Ovary (tissue), 9 donors: Measurements from ENCODE around the gene ZMIZ1. TPM values are rescaled to one million over a fixed set of nuclear protein-coding genes. Genes with fewer than 3 reads are reported as not detected.

Source experiments
- DNase-seq, 5 donors: peaks; one replicate each; pipeline ENCODE4 v3.0.0-alpha.2; 2019 to 2020
- H3K27ac ChIP-seq, 2 donors: fragments of 200-600 bp; one replicate each; pipeline versions ENCODE4 v1.5.1 to v1.8.0; 2019 to 2022
- H3K27me3 ChIP-seq: fragments of 200-600 bp; one replicate; pipeline ENCODE4 v1.8.0; 2022
- H3K36me3 ChIP-seq: fragments of 200-600 bp; sonication (generic); one replicate; pipeline ENCODE4 v1.5.1; 2019
- H3K4me1 ChIP-seq: one replicate; pipeline ENCODE4 v1.8.1; 2013; ENCODE audit warnings: mild to moderate bottlenecking, moderate library complexity; ENCODE audit not compliant: insufficient read depth
- H3K4me3 ChIP-seq: fragments of 200-600 bp; sonication (generic); one replicate; pipeline ENCODE4 v1.5.1; 2017
- H3K9me3 ChIP-seq, 2 donors: fragments of 200-600 bp in 1 of 2; sonication (generic) in 1 of 2; one replicate each; pipeline versions ENCODE4 v1.5.1 to v1.8.1; 2013 to 2019; ENCODE audit warnings: mild to moderate bottlenecking in 1 of 2, moderate library complexity in 1 of 2
- EP300 ChIP-seq: sonication (generic); formaldehyde crosslinking; IDR thresholded peaks from one replicate; pipeline ENCODE4 v1.6.1; 2017; ENCODE audit warnings: antibody characterized with exemption
- POLR2A ChIP-seq: fragments of 450-650 bp; IDR thresholded peaks from one replicate; pipeline ENCODE4 v1.6.1; 2017; ENCODE audit warnings: antibody characterized with exemption, mild to moderate bottlenecking, moderate library complexity
- WGBS, 3 donors: extraction: QIAGEN DNeasy Blood & Tissue Kit in 1 of 3; methylation state at CpG; one replicate each; pipeline versions ENCODE4 v1.1.5 to v1.1.7; 2013 to 2017; 5-methylcytosine and 5-hydroxymethylcytosine counted together
- intact Hi-C, 4 donors: fragments of 100-400 bp; cut with DNase I; formaldehyde crosslinking; loops; one replicate each; pipeline versions ENCODE4 v1.11.0 to v1.15.1; 2022 to 2023
- polyA plus RNA-seq, 2 donors: library from polyadenylated mRNA; stranded (reverse); fragments of 200-250 nt in 1 of 2; fragments of 350-450 nt in 1 of 2; fragmentation: Illumina TruSeq in 1 of 2; extraction: RNeasy Lipid Tissue Mini Kit (QIAGEN cat#74804) in 1 of 2; gene quantifications; one replicate each; pipeline ENCODE4 v1.2.3, GENCODE V29; 2013 to 2014
- total RNA-seq, 7 donors: library from RNA; depleted of rRNA in 2 of 7; stranded (reverse); fragments of >200 nt in 2 of 7; fragmentation: NEBNext Ultra II Directional in 3 of 7; extraction: Animal tissue kit (Norgen Biotek cat#: 25700) in 3 of 7; gene quantifications; one replicate each; pipeline versions ENCODE4 v1.1.0 to v1.2.4, GENCODE V29; 2016 to 2023
- TF ChIP-seq, protein P1 (sequence below), 3 donors: fragments of 450-650 bp in 2 of 3; fragments of 200-600 bp in 1 of 3; IDR thresholded peaks; one replicate each; pipeline versions ENCODE4 v1.5.1 to v1.8.0; 2016 to 2022; ENCODE audit warnings: antibody characterized with exemption in 3 of 3, mild to moderate bottlenecking in 1 of 3
- donor health status: DM: no; HTN: no; CAD: no; lungs with moderate emphysema.
- donor health status: DM: no; HTN: no; CAD: no.
- donor health status: Bipolar disorder and iron deficiency.
- donor health status: DM: yes; HTN: yes; CAD: no.
- donor health status: DM: no; HTN: no; CAD: no.
- donor health status: DM: yes; HTN: yes; CAD: no.

Gene ZMIZ1
- total and polyA plus RNA-seq, 9 donors: 30.3 to 117 (median 69.1) TPM

DNA sequence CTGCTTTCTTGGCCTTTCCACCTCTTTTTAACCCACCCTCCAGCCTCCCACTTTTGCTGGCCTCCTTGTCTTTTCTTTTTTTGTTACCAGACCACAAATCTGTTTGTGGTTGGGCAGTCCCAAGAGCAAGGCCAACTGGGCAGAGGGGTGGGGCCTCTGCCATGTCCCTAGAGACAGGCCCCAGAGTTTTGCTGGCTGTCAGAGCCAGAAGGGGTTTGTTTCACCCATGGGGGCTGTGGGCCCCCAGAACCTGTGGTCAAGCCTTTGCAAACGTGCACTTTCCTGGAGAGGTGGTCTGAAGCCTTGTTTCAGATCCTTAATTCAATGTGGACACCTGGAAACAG is 10.3 kb downstream of the ZMIZ1 start:
- no peak overlapping the region for H3K27ac ChIP-seq

DNA sequence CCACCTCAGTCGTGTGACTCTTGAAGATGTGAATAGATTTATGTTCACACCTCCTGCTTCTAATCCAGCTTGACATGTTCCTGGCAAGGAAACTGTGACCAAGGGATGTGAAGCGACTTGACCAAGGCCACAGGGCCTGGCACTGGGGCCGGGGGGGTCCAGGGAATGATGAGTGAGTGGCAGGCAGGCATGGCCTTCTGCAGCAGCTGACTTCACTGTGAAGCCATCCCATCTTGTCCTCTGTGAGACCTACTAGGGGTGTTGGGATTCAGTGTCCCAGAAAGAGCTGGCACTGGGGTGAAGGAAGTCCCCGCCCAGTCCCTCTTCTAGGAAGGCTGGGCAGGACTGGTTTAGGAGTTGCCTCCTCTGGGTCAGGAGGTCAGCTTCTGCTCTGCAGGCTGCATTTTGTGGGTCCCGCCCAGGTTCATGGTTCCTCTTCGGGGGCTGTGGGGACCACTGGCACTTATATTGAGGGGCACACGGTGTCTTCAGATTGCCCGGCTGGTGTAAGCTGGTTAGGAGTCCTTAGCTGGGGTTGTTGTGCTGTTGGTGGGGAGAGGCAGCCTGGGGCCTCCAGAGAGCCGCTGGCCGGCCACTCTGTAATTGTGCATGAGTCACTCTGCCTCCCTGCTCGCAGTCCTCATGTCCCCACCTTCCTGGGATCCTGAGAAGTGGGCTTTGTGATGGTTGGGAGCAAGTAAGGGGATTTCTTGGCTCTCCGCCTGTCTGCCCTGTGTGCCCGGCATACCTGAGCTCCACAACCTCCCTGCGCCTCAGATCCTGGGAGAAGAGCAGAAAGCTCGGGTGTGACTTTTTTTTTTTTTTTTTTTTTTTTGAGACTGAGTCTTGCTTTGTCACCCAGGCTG is 11.0 kb downstream of the ZMIZ1 start:
- peaks cover 68% of the 10 kb centered on the region for H3K4me1 ChIP-seq

More for the DNA sequence above, 10.3 kb downstream of the ZMIZ1 start:
- Histone ChIP-seq H3K9me3 (no peaks in the 10 kb centered on the region), H3K27me3 (no peaks in the 10 kb centered on the region), H3K4me3 (no peak overlapping the region), H3K36me3 (no peaks in the 10 kb centered on the region), H3K4me1 (peaks cover 65% of the 10 kb centered on the region)
- WGBS, 3 donors: 80 to 94% (median 90%) methylated on average over 1 of the region's 1 CpG
- intact Hi-C loops: loop anchor here in 1 of 4 donors (5.0 kb wide), 1 partner anchor 103 kb away; no protein-coding TSS in a partner anchor
- DNase-seq: no peak
- TF ChIP-seq, protein P1, sequence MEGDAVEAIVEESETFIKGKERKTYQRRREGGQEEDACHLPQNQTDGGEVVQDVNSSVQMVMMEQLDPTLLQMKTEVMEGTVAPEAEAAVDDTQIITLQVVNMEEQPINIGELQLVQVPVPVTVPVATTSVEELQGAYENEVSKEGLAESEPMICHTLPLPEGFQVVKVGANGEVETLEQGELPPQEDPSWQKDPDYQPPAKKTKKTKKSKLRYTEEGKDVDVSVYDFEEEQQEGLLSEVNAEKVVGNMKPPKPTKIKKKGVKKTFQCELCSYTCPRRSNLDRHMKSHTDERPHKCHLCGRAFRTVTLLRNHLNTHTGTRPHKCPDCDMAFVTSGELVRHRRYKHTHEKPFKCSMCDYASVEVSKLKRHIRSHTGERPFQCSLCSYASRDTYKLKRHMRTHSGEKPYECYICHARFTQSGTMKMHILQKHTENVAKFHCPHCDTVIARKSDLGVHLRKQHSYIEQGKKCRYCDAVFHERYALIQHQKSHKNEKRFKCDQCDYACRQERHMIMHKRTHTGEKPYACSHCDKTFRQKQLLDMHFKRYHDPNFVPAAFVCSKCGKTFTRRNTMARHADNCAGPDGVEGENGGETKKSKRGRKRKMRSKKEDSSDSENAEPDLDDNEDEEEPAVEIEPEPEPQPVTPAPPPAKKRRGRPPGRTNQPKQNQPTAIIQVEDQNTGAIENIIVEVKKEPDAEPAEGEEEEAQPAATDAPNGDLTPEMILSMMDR (IDR thresholded peaks at IDR 0.05): no peak
- TF ChIP-seq POLR2A (no peak), EP300 (no peak)

DNA sequence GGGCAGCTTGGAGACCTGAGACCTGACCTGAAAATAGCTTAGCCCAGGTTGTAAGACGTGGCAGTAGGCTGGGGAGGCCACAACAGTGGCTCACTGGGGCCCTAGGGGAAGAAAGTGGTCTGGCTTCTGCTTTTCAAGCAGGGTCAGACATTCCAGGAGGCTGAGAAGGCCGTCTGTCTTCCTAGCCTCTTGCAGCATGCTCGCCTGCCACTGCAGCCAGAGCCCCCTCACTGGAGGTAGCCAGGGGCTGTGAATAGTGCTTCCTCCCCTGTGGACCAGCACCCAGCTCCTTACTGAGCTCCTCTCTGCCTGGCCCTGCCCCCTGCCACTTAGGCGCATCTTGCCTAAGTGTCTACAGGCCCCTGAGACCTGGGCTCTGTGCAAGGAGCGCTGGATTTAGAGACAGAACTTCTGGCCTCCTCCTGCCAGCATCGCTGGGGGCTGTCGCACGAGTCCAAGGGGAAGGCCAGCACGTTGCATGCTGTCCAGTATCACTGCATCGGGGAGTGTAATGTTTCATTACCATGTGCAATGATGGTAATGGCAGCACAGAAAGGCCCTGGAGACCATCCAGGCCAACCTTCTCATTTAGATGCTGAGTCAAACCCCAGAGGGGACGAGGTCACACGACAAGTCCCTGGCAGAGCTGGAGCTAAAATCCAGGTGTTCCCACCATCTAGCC is 12.7 kb downstream of the ZMIZ1 start:
- H3K9me3 ChIP-seq: no peaks in the 10 kb centered on the region
- peak overlapping the region; percentile 6 to 72 for H3K27ac ChIP-seq
- no peak for DNase-seq
- peaks cover 63% of the 10 kb centered on the region for H3K4me1 ChIP-seq
- H3K36me3 ChIP-seq: no peaks in the 10 kb centered on the region
- TF ChIP-seq POLR2A: no peak
- intact Hi-C loops: loop anchor here in 1 of 4 donors (10.0 kb wide), 1 partner anchor 857 kb away; no protein-coding TSS in a partner anchor
- H3K27me3 ChIP-seq: no peaks in the 10 kb centered on the region
- whole genome bisulfite sequencing, 3 donors: 44 to 62% (median 52%) methylated on average over 6 to 12 of the region's 12 CpGs
- no peak overlapping the region for H3K4me3 ChIP-seq

More for the DNA sequence above, 11.0 kb downstream of the ZMIZ1 start:
- TF ChIP-seq, protein P1 (IDR thresholded peaks at IDR 0.05): no peak
- TF ChIP-seq EP300 (no peak), POLR2A (no peak)
- 72 to 74% (median 73%) methylated on average over 15 of the region's 15 CpGs for WGBS, 3 donors
- intact Hi-C loops: loop anchor here in 1 of 4 donors (5.0 to 10.0 kb wide), 2 partner anchors 103 to 855 kb away; no protein-coding TSS in a partner anchor
- no peaks in the 10 kb centered on the region for H3K27me3 ChIP-seq
- H3K36me3 ChIP-seq: no peaks in the 10 kb centered on the region
- no peaks in the 10 kb centered on the region for H3K9me3 ChIP-seq
- peak overlapping the region in 1 of 2 donors; percentile 37 for H3K27ac ChIP-seq
- H3K4me3 ChIP-seq: no peak overlapping the region
- peak in 1 of 5 donors; percentile 58 for DNase-seq

DNA sequence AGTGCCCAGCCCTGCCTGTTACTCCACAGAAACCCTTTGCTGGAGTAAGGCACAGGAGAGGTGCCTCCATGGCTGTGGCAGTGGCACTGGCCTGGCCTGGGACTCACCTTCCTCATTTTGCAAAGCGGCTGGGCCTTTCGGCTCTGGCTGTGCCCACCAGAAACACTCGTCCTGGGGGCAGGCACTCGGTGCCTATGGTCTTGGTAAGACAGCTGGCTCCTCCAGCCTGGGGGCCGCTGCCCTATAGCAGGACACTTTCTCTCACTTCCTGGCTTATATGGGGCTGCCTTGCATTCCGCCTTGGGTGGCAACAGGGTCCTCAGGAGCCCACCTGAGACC is 13.2 kb downstream of the ZMIZ1 start:
- TF ChIP-seq POLR2A: no peak
- TF ChIP-seq, protein P1 (IDR thresholded peaks at IDR 0.05): no peak
- no peak for TF ChIP-seq EP300
- Histone ChIP-seq H3K27me3 (no peaks in the 10 kb centered on the region), H3K27ac (peak overlapping the region; percentile 72 to 75), H3K4me3 (no peak overlapping the region), H3K4me1 (peaks cover 60% of the 10 kb centered on the region), H3K36me3 (no peaks in the 10 kb centered on the region), H3K9me3 (no peaks in the 10 kb centered on the region)
- intact Hi-C loops: loop anchor here in 1 of 4 donors (10.0 kb wide), 1 partner anchor 857 kb away; no protein-coding TSS in a partner anchor
- WGBS, 3 donors: 93 to 95% (median 93%) methylated on average over 6 of the region's 6 CpGs
- DNase-seq: no peak
